Measurements from ENCODE around the gene SLCO3A1. TPM values are rescaled to one million over a fixed set of nuclear protein-coding genes. Genes with fewer than 3 reads are reported as not detected.
A peak's percentile ranks its signal among the peaks of the same experiment; 100 is the strongest.

The SLCO3A1 gene
- total and polyA plus RNA-seq, 2 of the 8 experiments (the other 6 are each of a cell fraction or from before 2014, with no cell fraction given) = 15.1 to 20.4 TPM

GRCh38 chr15:92184679-92185230, 331.2 kb downstream of the SLCO3A1 start:
- Histone ChIP-seq H3K18ac (ENCODE audit: extremely low read depth, low read length) (no peak overlapping the region), H3K79me2 (ENCODE audit: control insufficient read depth in 1 of 2, insufficient read depth in 2 of 2, low read length in 2 of 2) (no peaks in the 10 kb centered on the region), H2BK20ac (ENCODE audit: low read length) (no peak overlapping the region), H3K4me1 (replicated peaks in 1 of 4; ENCODE audit: control insufficient read depth in 3 of 4, insufficient read depth in 4 of 4, low read length in 3 of 4) (no peaks in the 10 kb centered on the region), H2AFZ (ENCODE audit: low read length) (no peak overlapping the region), H3K23ac (ENCODE audit: insufficient read length) (no peak overlapping the region), H3K4ac (replicated peaks; ENCODE audit: insufficient read length, low read depth, low read length) (no peak overlapping the region), H3K4me2 (ENCODE audit: insufficient read depth in 1 of 2, low read depth in 2 of 2, low read length in 2 of 2) (no peak overlapping the region), H3K27me3 (replicated peaks in 1 of 4; ENCODE audit: control insufficient read depth in 3 of 4, extremely low read depth in 1 of 4, insufficient read depth in 3 of 4, low read length in 3 of 4) (no peaks in the 10 kb centered on the region; a peak in 1 of 7 replicates), H3K4me3 (ENCODE audit: extremely low read depth in 1 of 4, insufficient read depth in 2 of 4, low read depth in 3 of 4, low read length in 4 of 4) (no peak overlapping the region), H2BK12ac (ENCODE audit: low read depth, low read length) (no peak overlapping the region), H4K8ac (ENCODE audit: extremely low read depth, insufficient read depth, low read length) (no peak overlapping the region), H3K9me3 (ENCODE audit: insufficient read depth in 2 of 2, low read depth in 1 of 2, low read length in 1 of 2) (no peaks in the 10 kb centered on the region), H4K91ac (replicated peaks; ENCODE audit: insufficient read length, low read length) (peak overlapping the region; percentile 25), H3K23me2 (ENCODE audit: low read depth, low read length) (no peaks in the 10 kb centered on the region), H3K9ac (replicated peaks in 1 of 4; ENCODE audit: extremely low read depth in 1 of 4, low read depth in 3 of 4, low read length in 3 of 4) (no peak overlapping the region), H2BK120ac (replicated peaks; ENCODE audit: low read depth, low read length) (no peak overlapping the region), H2BK15ac (ENCODE audit: low read length) (no peak overlapping the region), H3K27ac (ENCODE audit: low read depth, low read length) (no peak overlapping the region), H4K5ac (ENCODE audit: insufficient read length, low read depth, low read length) (no peak overlapping the region), H3K79me1 (ENCODE audit: low read depth, low read length) (no peaks in the 10 kb centered on the region), H3K14ac (ENCODE audit: insufficient read length) (no peak overlapping the region), H4K20me1 (replicated peaks in 1 of 2; ENCODE audit: control insufficient read depth in 1 of 2, insufficient read depth in 2 of 2, low read length in 2 of 2) (no peaks in the 10 kb centered on the region), H3K36me3 (ENCODE audit: control insufficient read depth in 2 of 4, insufficient read depth in 4 of 4, low read length in 3 of 4) (no peaks in the 10 kb centered on the region), H3K56ac (replicated peaks; ENCODE audit: insufficient read length, low read depth, low read length) (no peak overlapping the region), H2AK5ac (ENCODE audit: low read depth, low read length) (no peak overlapping the region), H2BK5ac (ENCODE audit: low read depth, low read length) (no peak overlapping the region)
- FAIRE-seq (no peak), DNase-seq (ENCODE audit: low read depth in 1 of 2, low spot score in 2 of 2) (no peak)
- POLR2A ChIA-PET (ENCODE audit: partially characterized antibody) = no interaction called here
- 87% methylated on average over 8 of the region's 8 CpGs; no CpG with 5 or more reads in 1 of the 2 experiments for WGBS, 2 experiments (ENCODE audit: extremely low coverage in 1 of 2, insufficient coverage in 1 of 2, insufficient read length in 1 of 2, insufficient replicate concordance in 2 of 2, low coverage in 1 of 2, low lambda C conversion rate in 2 of 2, missing lambda C conversion rate in 1 of 2)
- CTCF ChIA-PET (ENCODE audit: partially characterized antibody) = interaction anchor here (1.2 kb wide), 1 partner anchor 12 kb away, joined by 3 read pairs; no protein-coding TSS in a partner anchor
- no peak for TF ChIP-seq KDM1A (IDR thresholded peaks at IDR 0.05; ENCODE audit: borderline replicate concordance, low read length)
- no peak for TF ChIP-seq SAP30 (IDR thresholded peaks at IDR 0.05; ENCODE audit: insufficient read depth, insufficient replicate concordance, low read length)
- no peak for TF ChIP-seq MAFK (IDR thresholded peaks at IDR 0.05; ENCODE audit: low read depth, low read length)
- no peak for TF ChIP-seq RXRA (IDR thresholded peaks at IDR 0.05; ENCODE audit: insufficient read depth, low read depth, low read length)
- TF ChIP-seq NRF1 (IDR thresholded peaks at IDR 0.05; ENCODE audit: low read depth, low read length) = no peak
- no peak for TF ChIP-seq CREB1 (IDR thresholded peaks at IDR 0.05)
- no peak for TF ChIP-seq KDM5A (IDR thresholded peaks at IDR 0.05; ENCODE audit: low read length)
- TF ChIP-seq PHF8 (conservative IDR thresholded peaks at IDR 0.05; ENCODE audit: low read depth, low read length) = no peak
- TF ChIP-seq POU5F1 (IDR thresholded peaks at IDR 0.05; ENCODE audit: low read depth, low read length) = no peak
- TF ChIP-seq ATF3 (IDR thresholded peaks at IDR 0.05; ENCODE audit: insufficient read depth, low read depth, low read length) = no peak
- no peak for TF ChIP-seq RNF2 (IDR thresholded peaks at IDR 0.05; ENCODE audit: borderline replicate concordance, low read depth, low read length, missing control alignments, poor library complexity, severe bottlenecking)
- TF ChIP-seq CHD2 (IDR thresholded peaks at IDR 0.05; ENCODE audit: low read length) = no peak
- TF ChIP-seq CBX5 (IDR thresholded peaks at IDR 0.05; ENCODE audit: low read depth, low read length) = no peak
- no peak for TF ChIP-seq HDAC6 (IDR thresholded peaks at IDR 0.05; ENCODE audit: low read depth, low read length)
